GM19372 (cell line): Measurements from ENCODE around the gene CYP17A1.

Experiments used
- ATAC-seq: cut with Tn5 transposase; IDR thresholded peaks from one replicate; pipeline ENCODE4 v1.9.1; 2021; ENCODE audit warnings: mild to moderate bottlenecking, low read depth, moderate library complexity; ENCODE audit not compliant: unreplicated experiment

The CYP17A1 gene

GRCh38 chr10:102811346-102811745 is 25.9 kb downstream of the CYP17A1 start:
- ATAC-seq = no peak

DNA sequence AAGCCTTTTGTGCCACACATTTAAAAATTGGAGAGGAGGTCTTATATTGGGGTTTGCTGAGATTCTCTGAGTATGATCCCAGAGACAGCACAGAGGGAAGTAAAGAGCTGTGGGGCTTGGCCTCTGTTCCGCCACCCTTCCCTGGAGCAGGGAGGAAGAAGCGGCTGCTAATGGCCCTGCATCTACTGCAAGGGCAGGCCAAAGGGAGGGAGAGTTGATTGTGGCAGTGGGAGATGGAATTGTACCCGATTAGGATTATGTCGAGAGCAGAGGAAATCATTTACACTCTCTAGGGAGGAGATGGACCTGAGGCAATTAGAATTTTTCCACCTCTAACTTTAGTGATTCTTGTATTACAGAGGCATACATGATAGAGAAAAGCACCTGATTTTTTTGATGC is 28.8 kb downstream of the CYP17A1 start:
- no peak for ATAC-seq

DNA sequence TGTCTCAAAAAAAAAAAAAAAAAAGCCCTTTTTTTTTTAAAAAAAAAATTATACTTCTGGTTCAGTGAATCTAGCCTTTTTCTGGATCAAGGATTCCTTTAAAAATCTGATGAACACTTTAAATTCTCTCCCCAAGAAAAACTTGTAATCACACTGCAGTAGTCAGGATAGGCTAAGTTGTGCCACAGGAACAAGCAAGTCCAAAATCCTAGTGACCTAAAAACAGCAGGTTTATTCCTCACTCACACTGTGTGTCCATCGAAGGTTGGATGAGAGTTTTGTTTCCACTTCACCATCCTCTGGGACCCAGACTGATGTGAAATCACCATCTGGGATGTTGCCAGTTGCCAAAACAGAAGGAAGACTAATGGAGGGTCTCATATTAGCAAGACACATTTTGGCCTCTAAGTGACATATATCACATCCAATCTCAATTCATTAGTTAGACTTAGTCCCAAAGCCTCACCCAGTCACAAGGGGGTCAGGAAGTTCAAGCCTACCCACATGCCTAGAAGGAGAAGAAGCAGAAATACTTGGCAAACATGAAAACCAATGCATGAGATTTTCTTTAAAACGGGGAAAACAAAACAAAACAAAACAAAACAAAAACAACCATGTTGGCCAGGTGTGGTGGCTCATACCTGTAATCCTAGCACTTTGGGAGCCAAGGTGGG is 32.7 kb downstream of the CYP17A1 start:
- no peak for ATAC-seq

- no peak for ATAC-seq
Observed at GRCh38 chr10:102802920-102803534, 34.2 kb downstream of the CYP17A1 start.

DNA sequence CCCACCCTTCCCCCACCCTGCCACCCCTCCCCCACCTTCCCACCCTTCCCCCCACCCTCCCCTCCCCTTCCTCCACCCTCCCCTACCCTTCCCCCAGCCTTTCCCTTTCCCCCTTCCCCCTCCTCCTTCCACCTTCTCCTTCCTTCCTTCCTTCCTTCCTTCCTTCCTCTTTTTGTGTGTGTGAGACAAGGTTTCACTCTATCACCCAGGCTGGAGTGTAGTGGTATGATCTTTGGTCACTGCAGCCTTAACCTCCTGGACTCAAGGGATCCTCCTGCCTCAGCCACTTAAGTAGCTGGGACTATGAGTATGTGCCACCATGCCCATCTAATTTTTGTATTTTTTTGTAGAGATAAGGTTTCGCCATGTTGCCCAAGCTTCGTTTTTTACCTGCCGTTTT is 35.2 kb downstream of the CYP17A1 start:
- no peak for ATAC-seq

DNA sequence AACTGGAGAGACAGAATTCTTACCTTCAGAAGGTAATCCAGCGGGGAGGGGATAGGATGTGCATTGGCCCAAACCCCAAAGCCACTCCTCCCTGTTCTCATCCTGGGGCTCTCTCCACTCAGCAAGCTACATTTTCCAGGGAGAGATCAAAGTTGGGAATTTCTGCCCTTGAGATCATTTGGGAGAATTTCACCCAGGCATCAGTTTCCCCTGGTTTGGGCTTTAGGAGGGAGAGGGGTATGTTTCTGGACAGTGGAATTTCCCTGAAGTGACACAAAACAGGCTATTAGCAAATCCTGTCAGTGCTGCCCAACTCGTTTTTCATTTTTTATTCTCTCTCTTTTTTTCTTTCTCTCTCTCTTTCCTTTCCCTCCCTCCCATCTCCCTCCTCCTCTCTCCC is 35.7 kb downstream of the CYP17A1 start:
- ATAC-seq = no peak

DNA sequence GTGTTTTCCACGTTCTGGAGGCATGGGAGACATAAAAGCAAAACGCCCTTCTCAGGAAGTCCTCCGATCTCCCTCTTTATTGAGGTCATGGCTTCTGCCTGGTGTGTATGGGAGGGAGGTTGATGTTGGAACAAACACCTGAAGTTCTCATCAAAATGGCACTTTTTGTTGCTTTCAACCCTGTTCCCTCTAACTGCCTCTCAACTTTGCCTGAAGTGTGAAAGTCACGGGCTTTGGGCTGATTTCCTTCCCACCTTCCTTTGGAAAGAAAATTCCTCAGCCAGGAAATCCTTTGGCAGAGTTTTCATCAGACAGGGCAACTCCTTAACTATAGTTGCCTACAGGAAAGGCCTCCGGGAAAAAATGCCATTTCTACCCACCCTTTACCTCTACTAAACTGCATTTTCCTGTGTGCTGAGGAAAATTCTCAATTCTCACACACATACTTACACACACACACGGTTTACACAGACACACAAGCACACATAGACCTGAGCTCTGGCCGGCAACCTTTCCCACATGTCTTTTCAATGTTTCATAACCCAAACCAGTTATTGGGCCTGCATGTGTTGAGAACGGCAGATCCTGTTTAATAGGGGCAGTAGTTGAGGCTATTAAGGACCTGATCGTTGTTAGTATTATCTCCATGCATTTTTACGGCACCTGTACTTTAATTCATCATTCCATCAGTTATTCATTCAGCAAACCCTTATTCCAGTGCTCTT is 36.4 kb downstream of the CYP17A1 start:
- ATAC-seq = no peak

GRCh38 chr10:102799691-102800471 is 37.3 kb downstream of the CYP17A1 start:
- ATAC-seq = no peak

DNA sequence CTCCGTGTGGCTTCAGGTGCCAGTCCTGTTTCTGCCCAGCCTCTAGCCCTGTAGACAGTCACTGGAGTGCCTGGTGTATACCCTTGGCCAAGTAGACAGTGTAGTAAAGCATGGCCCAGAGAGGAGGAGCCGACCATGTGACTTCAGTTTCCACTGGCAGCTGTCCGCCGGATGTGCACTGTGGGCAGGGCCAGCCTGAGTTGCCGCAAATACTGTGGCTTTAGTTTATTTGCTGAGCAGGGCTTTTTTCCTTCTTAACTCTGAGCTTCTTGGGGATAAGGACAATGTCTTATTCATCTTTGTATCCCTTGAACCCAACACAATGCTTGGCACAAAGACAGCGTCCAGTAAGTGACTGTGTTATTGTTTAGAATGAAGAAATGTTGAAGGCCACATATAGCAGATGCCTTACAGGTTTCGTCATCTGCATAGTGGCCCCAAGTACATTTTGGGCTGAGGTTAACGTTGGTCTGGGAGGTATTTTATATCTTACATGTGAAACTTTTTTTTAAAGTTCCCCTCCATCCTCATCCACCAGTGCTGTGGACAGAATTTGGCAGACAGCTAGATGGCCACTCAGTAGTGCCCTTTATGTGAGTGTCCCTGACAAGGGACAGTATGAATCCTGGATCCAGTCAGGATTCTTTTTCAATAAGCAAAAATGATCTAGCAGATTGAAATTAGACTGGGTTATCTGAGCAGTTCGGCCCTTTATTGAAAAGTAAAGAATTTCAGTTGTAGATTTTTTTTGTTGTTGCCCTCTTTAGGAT is 40.6 kb downstream of the CYP17A1 start:
- ATAC-seq = peak; percentile 99

DNA sequence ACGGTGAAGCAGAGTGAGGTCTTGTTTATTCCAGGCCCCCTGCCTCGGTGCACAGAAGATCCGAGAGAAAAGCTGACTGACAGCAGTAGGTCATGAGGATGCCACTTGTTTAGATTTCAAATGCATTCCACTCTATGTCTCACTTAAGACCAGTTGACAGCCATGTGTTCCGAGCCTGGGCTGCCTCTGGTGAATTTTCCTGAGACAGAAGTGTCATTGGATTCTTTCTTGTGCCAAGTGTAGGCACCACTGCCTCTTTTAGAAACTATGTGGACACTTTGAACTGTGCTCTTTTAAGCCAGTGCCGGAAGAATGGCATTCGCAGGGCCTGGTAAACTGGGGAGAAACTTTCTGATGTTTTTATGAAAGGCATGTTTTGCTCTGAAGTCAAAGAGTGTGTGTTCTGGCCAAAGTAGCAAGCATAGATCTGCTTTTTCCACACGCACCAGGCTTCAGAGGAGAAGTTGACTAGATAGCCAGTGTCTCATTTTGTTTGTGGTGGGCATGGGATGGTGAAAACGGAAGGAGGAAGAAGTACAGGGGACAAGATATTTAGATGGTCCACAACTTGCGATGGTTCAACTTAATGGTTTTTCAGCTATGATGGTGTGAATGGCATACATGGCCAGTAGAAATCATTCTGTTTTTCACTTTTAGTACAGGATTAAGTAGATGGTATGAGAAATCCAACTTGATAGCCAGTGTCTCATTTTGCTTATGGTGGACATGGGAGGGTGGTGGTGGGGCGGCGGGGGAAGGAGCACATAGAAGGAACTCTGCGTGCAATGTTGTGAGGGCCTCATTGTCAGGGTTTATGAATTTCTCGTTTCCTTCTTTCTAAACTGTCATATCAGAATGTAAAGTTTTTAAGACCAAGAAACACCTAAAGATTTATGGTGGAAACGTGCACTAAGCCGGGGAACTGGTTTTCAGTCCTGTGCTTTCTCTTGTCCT is 41.5 kb downstream of the CYP17A1 start:
- ATAC-seq = peak; percentile 37

DNA sequence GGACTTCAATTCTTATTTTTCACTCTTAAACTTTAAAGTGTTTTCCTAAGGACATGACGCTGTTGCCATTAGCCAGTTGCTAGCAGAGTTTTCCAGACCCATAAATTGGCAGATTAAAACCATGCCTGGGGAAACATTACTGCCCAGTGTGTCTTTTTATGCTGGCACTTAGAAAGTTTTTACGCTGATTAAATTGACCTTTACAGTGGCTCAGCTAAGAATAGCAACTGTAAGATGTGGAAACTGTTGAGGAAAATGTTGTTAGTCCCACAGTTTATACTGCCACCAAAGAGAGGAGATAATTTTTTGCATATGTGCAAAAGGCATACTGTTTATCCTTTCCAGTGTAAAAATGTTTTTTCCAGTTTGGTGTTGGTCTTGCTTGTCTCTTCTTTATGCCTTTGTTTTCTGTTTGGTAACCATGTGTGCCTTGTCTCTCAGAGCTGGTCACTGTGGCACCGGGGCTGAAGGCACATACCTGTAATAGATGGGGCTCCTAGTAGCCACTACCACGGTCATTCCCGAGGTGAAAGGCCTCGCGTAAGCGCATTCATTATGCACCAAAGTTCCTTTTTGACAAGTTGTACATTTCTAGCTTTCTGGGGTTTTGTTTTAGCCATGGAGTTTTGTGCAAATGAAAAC is 45.3 kb downstream of the CYP17A1 start:
- no peak for ATAC-seq

GRCh38 chr10:102785818-102786217 is 51.4 kb downstream of the CYP17A1 start:
- no peak for ATAC-seq

DNA sequence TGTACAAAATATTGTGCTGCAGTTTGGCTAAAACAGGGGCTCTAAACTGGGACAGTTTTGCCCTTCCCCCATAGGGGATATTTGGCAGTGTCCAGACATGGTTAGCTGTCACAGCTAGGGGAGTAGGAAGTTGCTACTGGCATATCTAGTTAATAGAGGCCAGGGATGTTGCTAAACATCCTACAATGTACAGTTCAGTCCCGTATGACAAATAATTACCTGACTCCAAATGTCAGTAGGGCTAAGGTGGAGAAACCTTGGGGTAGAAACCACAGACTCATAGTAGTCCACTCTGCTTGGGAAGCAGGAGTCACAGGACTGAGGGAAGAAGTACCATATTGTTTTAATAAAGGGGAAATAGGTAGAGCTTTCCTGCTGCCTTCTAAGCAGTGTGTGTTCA is 53.6 kb downstream of the CYP17A1 start:
- ATAC-seq = no peak

- ATAC-seq = no peak
Observed at GRCh38 chr10:102782673-102783551, 54.3 kb downstream of the CYP17A1 start.

DNA sequence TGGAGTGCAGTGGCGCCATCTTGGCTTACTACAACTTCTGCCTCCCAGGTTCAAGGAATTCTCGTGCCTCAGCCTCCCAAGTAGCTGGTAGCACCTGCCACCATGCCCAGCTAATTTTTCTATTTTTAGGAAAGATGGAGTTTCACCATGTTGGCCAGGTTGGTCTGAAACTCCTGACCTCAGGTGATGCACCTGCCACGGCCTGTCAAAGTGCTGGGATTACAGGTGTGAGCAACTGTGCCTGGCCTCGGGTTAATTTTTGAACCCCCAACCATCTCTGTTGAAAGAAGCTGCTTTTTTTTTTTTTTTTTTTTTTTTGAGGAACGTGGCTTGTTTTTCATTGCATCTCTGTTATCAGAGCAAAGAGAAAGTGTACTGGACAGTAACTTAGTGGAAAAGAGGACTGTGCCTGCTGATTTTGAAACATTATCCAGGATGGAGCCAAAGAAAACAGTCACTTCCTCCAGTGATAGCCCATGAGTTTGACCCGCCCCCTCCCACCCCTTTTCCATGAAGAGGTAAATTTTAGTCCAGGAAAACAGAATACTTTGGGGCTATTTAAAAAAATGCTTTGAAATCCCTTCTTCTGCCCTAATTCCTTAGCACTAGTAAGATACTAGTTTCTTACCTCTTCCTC is 55.2 kb downstream of the CYP17A1 start:
- no peak for ATAC-seq

DNA sequence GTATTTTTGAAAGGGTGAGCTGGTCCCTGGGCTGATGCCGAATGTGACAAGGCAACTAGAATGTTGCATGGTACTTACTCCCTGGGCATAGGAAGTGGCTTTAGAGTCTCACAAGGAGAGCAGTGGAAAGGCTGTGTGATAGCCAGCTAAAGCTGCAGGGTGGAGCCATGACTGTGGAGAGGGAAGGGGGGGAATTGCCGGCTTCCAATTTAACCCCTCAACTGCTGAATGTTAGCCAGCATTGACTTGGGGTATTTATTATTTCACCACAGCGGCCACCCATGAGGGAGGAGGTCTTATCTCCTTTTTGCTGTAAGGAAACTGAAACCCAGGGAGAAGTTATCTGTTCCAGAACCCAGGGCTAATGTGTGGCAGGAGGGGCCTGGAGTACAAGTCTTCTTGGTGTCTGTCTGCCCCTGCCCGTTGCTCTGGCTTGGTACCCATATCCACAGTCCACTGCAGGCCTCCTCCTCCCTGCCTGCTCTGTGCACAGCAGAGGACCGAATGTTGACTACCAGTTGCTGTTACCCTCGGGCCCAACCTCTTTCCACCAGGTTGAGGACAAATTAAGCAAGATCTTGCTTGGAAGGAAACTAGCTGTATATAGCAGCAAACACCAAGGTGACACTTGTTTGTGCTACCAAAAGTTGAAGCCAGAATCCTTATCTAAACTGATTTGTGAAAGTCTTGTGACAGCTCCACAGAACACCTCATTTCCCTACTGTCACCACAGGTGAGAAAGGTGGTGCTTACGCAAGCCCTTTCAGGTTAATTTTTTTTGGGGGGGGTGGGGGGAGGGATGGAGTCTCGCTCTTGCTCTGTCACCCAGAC is 55.9 kb downstream of the CYP17A1 start:
- no peak for ATAC-seq
